RCC 7860 (cell line): ENCODE measurements around the gene ZNF26.
"Not testable (repeated sequence)": the region's sequence is repeated elsewhere in the genome, so short reads cannot be mapped to it uniquely, and the experiment has no call there.

Source experiments
- DNase-seq: peaks from one replicate; pipeline ENCODE4 v3.0.0-alpha.2; 2015; ENCODE audit warnings: low spot score
- FAIRE-seq: peaks from 2 replicates; lab custom pipeline; 2012; peaks lifted over from hg19 to GRCh38; lab: Jason Lieb, UNC

ZNF26 gene

GRCh38 chr12:132955094-132956010 is 30.8 kb upstream of the ZNF26 start:
- FAIRE-seq (no peak), DNase-seq (no peak)

- DNase-seq (peak; percentile 47), FAIRE-seq (no peak)
Observed at GRCh38 chr12:132956011-132956788, 30.0 kb upstream of the ZNF26 start, which contains the start of gene ZNF605. Gene ZNF605, minus strand, starts transcription at chr12:132956306. Its CDS starts 10,671 bp downstream, at chr12:132945635.

GRCh38 chr12:132961790-132962189 is 24.4 kb upstream of the ZNF26 start:
- not testable (repeated sequence) for DNase-seq, FAIRE-seq

- FAIRE-seq, DNase-seq: not testable (repeated sequence)
Observed at GRCh38 chr12:132963947-132964346, 22.2 kb upstream of the ZNF26 start.

- FAIRE-seq (no peak), DNase-seq (no peak)
Observed at GRCh38 chr12:132965796-132966195, 20.4 kb upstream of the ZNF26 start.

GRCh38 chr12:132966676-132967415 is 19.3 kb upstream of the ZNF26 start:
- no peak for DNase-seq
- FAIRE-seq: no peak

- DNase-seq (no peak), FAIRE-seq (no peak)
Observed at GRCh38 chr12:132967736-132968135, 18.4 kb upstream of the ZNF26 start.

GRCh38 chr12:132972374-132972773 is 13.8 kb upstream of the ZNF26 start:
- no peak for FAIRE-seq
- DNase-seq: no peak

GRCh38 chr12:132976870-132977269 is 9.3 kb upstream of the ZNF26 start:
- FAIRE-seq, DNase-seq: not testable (repeated sequence)

GRCh38 chr12:132986885-132987225 is 688 bp downstream of the ZNF26 start:
- DNase-seq: no peak
- FAIRE-seq: no peak

GRCh38 chr12:132998741-132999140 is 12.6 kb downstream of the ZNF26 start:
- no peak for FAIRE-seq

GRCh38 chr12:133010657-133011297 is 24.6 kb downstream of the ZNF26 start:
- no peak for FAIRE-seq
- DNase-seq: no peak

More at GRCh38 chr12:132998741-132999140, 12.6 kb downstream of the ZNF26 start:
- DNase-seq: no peak

- DNase-seq (peak; percentile 15), FAIRE-seq (no peak)
Observed at GRCh38 chr12:133023566-133023965, 37.4 kb downstream of the ZNF26 start.

GRCh38 chr12:133026996-133027395 is 40.8 kb downstream of the ZNF26 start:
- FAIRE-seq: peak; percentile 81
- peak; percentile 72 for DNase-seq

- FAIRE-seq: peak; percentile 75
- peak; percentile 95 for DNase-seq
Observed at GRCh38 chr12:133037207-133038005, 51.2 kb downstream of the ZNF26 start, which contains the start of gene ZNF84. Gene ZNF84, plus strand, starts transcription at chr12:133037509. Its CDS starts 3,959 bp downstream, at chr12:133041468.

- no peak for FAIRE-seq
- no peak for DNase-seq
Observed at GRCh38 chr12:133038118-133038709, 52.0 kb downstream of the ZNF26 start.

GRCh38 chr12:133046698-133047097 is 60.5 kb downstream of the ZNF26 start:
- no peak for DNase-seq
- FAIRE-seq: peak; percentile 53

- DNase-seq (no peak), FAIRE-seq (no peak)
Observed at GRCh38 chr12:133057446-133057845, 71.3 kb downstream of the ZNF26 start.
